Endothelial cell of umbilical vein (primary cell): Measurements from ENCODE around the gene TRPM1. TPM values are rescaled to one million over a fixed set of nuclear protein-coding genes. Genes with fewer than 3 reads are reported as not detected.

Experiments used
- BruUV-seq: library from RNA; stranded (reverse); fragments of 400-500 nt; replicated peaks from 2 replicates; lab custom pipeline; 2021; lab: Mats Ljungman, UMichigan
- CTCF ChIA-PET: fragments of 300-600, 350-600 bp; sonication (Branson Sonifier 250); formaldehyde crosslinking; loops from one replicate; lab custom pipeline; 2021; ENCODE audit warnings: antibody characterized with exemption, inconsistent platforms; lab: Charles Lee
- POLR2A ChIA-PET: fragments of 300-600, 350-600 bp; sonication (Branson Sonifier 250); formaldehyde crosslinking; loops from one replicate; lab custom pipeline; 2021; ENCODE audit warnings: antibody characterized with exemption, inconsistent platforms; lab: Charles Lee
- DNase-seq: peaks from one replicate; pipeline ENCODE4 v3.0.0-alpha.2; 2011; ENCODE audit warnings: low read depth, low spot score
- FAIRE-seq: peaks from 2 replicates; lab custom pipeline; 2011; peaks lifted over from hg19 to GRCh38; lab: Jason Lieb, UNC
- H2AFZ ChIP-seq: 2 replicates; pipeline ENCODE4 v1.6.0; 2012; ENCODE audit warnings: low read depth, low read length, control low read depth, inconsistent platforms
- H3K27ac ChIP-seq: 2 replicates; pipeline ENCODE4 v1.5.1; 2011; ENCODE audit warnings: low read depth, mild to moderate bottlenecking, control low read depth, low read length, moderate library complexity; ENCODE audit not compliant: insufficient read depth
- H3K27me3 ChIP-seq, 2 experiments: 2 replicates each; pipeline versions ENCODE4 v1.6.0 to v1.6.1; 2011; ENCODE audit warnings: low read length in 2 of 2, mixed read lengths in 1 of 2; ENCODE audit not compliant: control insufficient read depth in 2 of 2, insufficient read depth in 2 of 2
- H3K36me3 ChIP-seq, 2 experiments: 2 replicates in 1 of 2; 3 replicates in 1 of 2; pipeline ENCODE4 v1.5.1; 2011; ENCODE audit warnings: low read length in 2 of 2, mild to moderate bottlenecking in 1 of 2, moderate library complexity in 1 of 2; ENCODE audit not compliant: control insufficient read depth in 2 of 2, insufficient read depth in 2 of 2; ENCODE audit errors: extremely low read depth in 1 of 2
- H3K4me1 ChIP-seq: 3 replicates; pipeline ENCODE4 v1.5.1; 2011; ENCODE audit warnings: mild to moderate bottlenecking, low read length; ENCODE audit not compliant: control insufficient read depth, insufficient read depth; ENCODE audit errors: extremely low read depth
- H3K4me2 ChIP-seq: 2 replicates; pipeline ENCODE4 v1.6.1; 2011; ENCODE audit warnings: low read length, control low read depth, mixed read lengths; ENCODE audit not compliant: insufficient read depth
- H3K4me3 ChIP-seq, 3 experiments: fragments of 200-600 bp in 1 of 3; sonication (generic), shearing (Covaris generic) in 1 of 3; replicated peaks in 1 of 3; 2 replicates each; pipeline ENCODE4 v1.5.1; 2011 to 2016; ENCODE audit warnings: control low read depth in 3 of 3, low read length in 3 of 3, mild to moderate bottlenecking in 2 of 3, inconsistent platforms in 1 of 3, low read depth in 1 of 3, moderate library complexity in 1 of 3; ENCODE audit not compliant: insufficient read depth in 1 of 3
- H3K79me2 ChIP-seq: 2 replicates; pipeline ENCODE4 v1.6.0; 2012; ENCODE audit warnings: low read length, inconsistent platforms; ENCODE audit not compliant: control insufficient read depth, insufficient read depth
- H3K9ac ChIP-seq: replicated peaks from 2 replicates; pipeline ENCODE3; 2011; ENCODE audit warnings: low read length, control low read depth; ENCODE audit not compliant: insufficient read depth; ENCODE audit errors: extremely low read depth
- H3K9me1 ChIP-seq: replicated peaks from 3 replicates; pipeline ENCODE4 v1.6.0; 2011; ENCODE audit warnings: mild to moderate bottlenecking, low read length; ENCODE audit not compliant: control insufficient read depth, insufficient read depth; ENCODE audit errors: extremely low read depth
- H3K9me3 ChIP-seq: replicated peaks from 2 replicates; pipeline ENCODE4 v1.5.1; 2012; ENCODE audit warnings: low read length, inconsistent platforms; ENCODE audit not compliant: control insufficient read depth, insufficient read depth
- H4K20me1 ChIP-seq: replicated peaks from 2 replicates; pipeline ENCODE3; 2011; ENCODE audit warnings: mild to moderate bottlenecking, low read length; ENCODE audit not compliant: control insufficient read depth, insufficient read depth; ENCODE audit errors: extremely low read depth
- EZH2 ChIP-seq: IDR thresholded peaks from 2 replicates; pipeline ENCODE4 v1.6.1; 2012; ENCODE audit warnings: borderline replicate concordance, low read depth, mild to moderate bottlenecking, moderate library complexity, low read length, inconsistent platforms; ENCODE audit not compliant: severe bottlenecking
- FOS ChIP-seq: IDR thresholded peaks from 2 replicates; pipeline ENCODE4 v1.6.1; 2011; ENCODE audit warnings: mild to moderate bottlenecking, low read length, moderate library complexity, borderline replicate concordance; ENCODE audit not compliant: insufficient read depth
- JUN ChIP-seq: IDR thresholded peaks from 2 replicates; pipeline ENCODE4 v1.6.1; 2011; ENCODE audit warnings: borderline replicate concordance, low read depth; ENCODE audit not compliant: insufficient read length, insufficient read depth
- MAX ChIP-seq: IDR thresholded peaks from 2 replicates; pipeline ENCODE4 v1.6.1; 2011; ENCODE audit not compliant: insufficient read depth, insufficient read length
- MYC ChIP-seq: IDR thresholded peaks from one replicate; pipeline ENCODE4 v1.6.1; 2011; ENCODE audit warnings: mild to moderate bottlenecking, low read depth, low read length
- POLR2A ChIP-seq: IDR thresholded peaks from 2 replicates; pipeline ENCODE4 v1.6.1; 2012; ENCODE audit warnings: low read depth, mild to moderate bottlenecking, control low read depth, low read length
- POLR2AphosphoS5 ChIP-seq: IDR thresholded peaks from 2 replicates; pipeline ENCODE4 v1.6.1; 2012; ENCODE audit warnings: low read depth, mild to moderate bottlenecking, control low read depth, low read length, moderate library complexity; ENCODE audit not compliant: insufficient read depth
- dilution Hi-C: fragments of 300-500 bp; cut with MboI; formaldehyde crosslinking; loops from one replicate; pipeline ENCODE4 v1.15.0; 2019; ENCODE audit warnings: low sequenced_read_pairs; ENCODE audit not compliant: extremely low pct_ligation_motif_present
- intact Hi-C: fragments of 100-400 bp; cut with micrococcal nuclease; formaldehyde crosslinking; loops from one replicate; pipeline ENCODE4 v1.10.0; 2022
- polyA plus RNA-seq, 4 experiments: library from polyadenylated mRNA; depleted of rRNA in 3 of 4; stranded (reverse) in 3 of 4; unstranded in 1 of 4; fragments of >200 nt; gene quantifications; 2 replicates each; pipeline versions ENCODE4 v1.2.1 to v1.2.3, GENCODE V29; 2011 to 2012; ENCODE audit warnings: missing spikeins in 1 of 4
- total RNA-seq: library from RNA; stranded (reverse); gene quantifications from 2 replicates; pipeline ENCODE4 v1.2.3, GENCODE V29; 2021

The TRPM1 gene
- total and polyA plus RNA-seq, 2 donors (not counting 3 experiments of a cell fraction or from before 2014, with no cell fraction given), result 0.19 TPM; not detected in 1

GRCh38 chr15:31102039-31102321 lies 455 bp upstream of the TRPM1 start:
- H2AFZ ChIP-seq, result no peak overlapping the region
- no peaks in the 10 kb centered on the region for H3K9me3 ChIP-seq
- ChIA-PET POLR2A (no interaction called here), CTCF (interaction anchor here (3.1 kb wide), 1 partner anchor 27 kb away, joined by 14 read pairs; no protein-coding TSS in a partner anchor)
- H3K27ac ChIP-seq, result no peak overlapping the region
- TF ChIP-seq EZH2 (no peak), MYC (no peak), FOS (no peak), POLR2AphosphoS5 (no peak), MAX (no peak), POLR2A (no peak), JUN (no peak)
- dilution Hi-C loops, result no loop called here
- no peaks in the 10 kb centered on the region for H3K9me1 ChIP-seq
- peaks cover 5% of the 10 kb centered on the region for H3K4me1 ChIP-seq
- no TSS peak for BruUV-seq
- no peaks in the 10 kb centered on the region for H4K20me1 ChIP-seq
- H3K9ac ChIP-seq, result no peak overlapping the region
- H3K4me2 ChIP-seq, result no peak overlapping the region
- no peaks in the 10 kb centered on the region for H3K79me2 ChIP-seq
- H3K36me3 ChIP-seq, result no peaks in the 10 kb centered on the region
- DNase-seq (no peak), FAIRE-seq (no peak)
- intact Hi-C loops, result no loop called here
- H3K27me3 ChIP-seq, result peaks cover 3% of the 10 kb centered on the region in 2 experiments
- no peak overlapping the region for H3K4me3 ChIP-seq

GRCh38 chr15:31100738-31101137 lies 787 bp downstream of the TRPM1 start:
- dilution Hi-C loops (no loop called here), intact Hi-C loops (no loop called here)
- no TSS peak for BruUV-seq
- Histone ChIP-seq H3K79me2 (no peaks in the 10 kb centered on the region), H3K4me2 (no peak overlapping the region), H3K36me3 (no peaks in the 10 kb centered on the region), H3K9me1 (no peaks in the 10 kb centered on the region), H4K20me1 (no peaks in the 10 kb centered on the region), H2AFZ (no peak overlapping the region), H3K9me3 (no peaks in the 10 kb centered on the region), H3K27me3 (peaks cover 3% of the 10 kb centered on the region in 2 experiments), H3K27ac (no peak overlapping the region), H3K4me1 (peaks cover 5% of the 10 kb centered on the region), H3K9ac (no peak overlapping the region), H3K4me3 (no peak overlapping the region)
- TF ChIP-seq EZH2 (no peak), MYC (no peak), JUN (no peak), MAX (no peak), POLR2A (no peak)
- no peak for DNase-seq
- ChIA-PET CTCF (interaction anchor here (1.8 to 3.1 kb wide), 2 partner anchors 10 to 28 kb away, joined by 4 to 14 read pairs; no protein-coding TSS in a partner anchor), POLR2A (no interaction called here)
- FAIRE-seq, result no peak
